ENCODE results near the gene VWA8.

- TF ChIP-seq CTCF (IDR thresholded peaks at IDR 0.05) = no peak
- TF ChIP-seq POLR2AphosphoS5 (IDR thresholded peaks at IDR 0.05; ENCODE audit: insufficient read depth in 1 of 2, low read depth in 1 of 2) = no peak
These were observed 415.5 kb downstream of the VWA8 start for GRCh38 chr13:41545432-41545707.
